ENCODE measurements around the gene UBA3. TPM values are rescaled to one million over a fixed set of nuclear protein-coding genes. Genes with fewer than 3 reads are reported as not detected.

The UBA3 gene
- total RNA-seq, result 83.3 and 90.4 TPM in 2 replicates

DNA sequence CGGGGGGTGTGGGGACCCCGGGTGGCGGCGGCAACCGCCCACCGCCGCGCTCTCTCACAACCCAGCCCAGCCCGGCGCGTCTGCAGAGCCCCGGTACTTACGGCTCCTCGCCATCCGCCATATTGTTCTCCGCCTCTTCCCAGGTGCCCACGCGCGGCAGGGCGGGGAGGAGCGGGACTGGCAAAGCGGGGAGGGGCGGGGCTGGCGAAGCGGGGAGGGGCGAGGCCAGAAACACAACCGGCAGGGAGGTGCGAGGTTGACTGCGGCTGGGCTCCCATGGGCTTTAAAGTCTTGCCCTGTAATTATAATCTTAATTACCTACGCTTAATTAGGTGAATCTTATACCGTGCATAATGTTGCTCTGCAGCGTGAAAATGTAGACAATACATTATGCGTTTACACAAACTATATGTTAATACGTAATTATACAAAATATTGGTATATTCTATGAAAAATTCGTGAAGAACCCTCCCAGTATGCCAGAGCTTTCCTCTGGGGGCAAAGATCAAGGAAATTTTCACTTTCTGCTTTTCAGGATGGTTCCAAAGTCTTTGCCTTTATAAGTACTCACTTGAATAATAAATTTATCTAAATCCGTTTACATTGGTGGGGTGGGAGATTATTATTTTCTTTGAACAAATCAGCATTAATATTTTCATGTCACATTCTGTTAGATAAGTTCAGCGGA lies at the start of gene UBA3:
Gene UBA3, minus strand, starts transcription at position 133 of the 688 bp plus-strand sequence. Its CDS starts 12 bp downstream, at position 121.

DNA sequence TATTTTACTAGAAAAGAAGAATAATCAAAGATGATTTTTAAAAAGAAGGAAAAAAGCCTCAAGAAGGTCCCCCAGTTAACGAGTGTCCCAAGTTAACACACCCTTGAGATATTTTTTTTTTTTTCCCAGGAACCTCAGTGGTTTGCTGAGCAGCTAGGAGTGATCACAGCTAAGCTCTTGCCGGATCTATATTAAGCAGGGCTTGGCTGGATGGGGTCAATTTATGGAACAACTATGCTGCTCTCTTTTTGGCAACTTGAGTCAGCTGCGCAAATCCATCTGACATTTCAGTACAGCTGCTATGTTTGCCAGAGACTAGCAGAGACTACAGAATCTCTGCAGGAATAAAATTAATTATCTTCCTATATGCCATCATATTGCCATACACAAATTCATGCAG lies 42.2 kb upstream of the UBA3 start, which contains the start of gene LMOD3:
Gene LMOD3, minus strand, starts transcription at position 193 of the 400 bp plus-strand sequence. CDS start 209 bp downstream, outside the sequence.

DNA sequence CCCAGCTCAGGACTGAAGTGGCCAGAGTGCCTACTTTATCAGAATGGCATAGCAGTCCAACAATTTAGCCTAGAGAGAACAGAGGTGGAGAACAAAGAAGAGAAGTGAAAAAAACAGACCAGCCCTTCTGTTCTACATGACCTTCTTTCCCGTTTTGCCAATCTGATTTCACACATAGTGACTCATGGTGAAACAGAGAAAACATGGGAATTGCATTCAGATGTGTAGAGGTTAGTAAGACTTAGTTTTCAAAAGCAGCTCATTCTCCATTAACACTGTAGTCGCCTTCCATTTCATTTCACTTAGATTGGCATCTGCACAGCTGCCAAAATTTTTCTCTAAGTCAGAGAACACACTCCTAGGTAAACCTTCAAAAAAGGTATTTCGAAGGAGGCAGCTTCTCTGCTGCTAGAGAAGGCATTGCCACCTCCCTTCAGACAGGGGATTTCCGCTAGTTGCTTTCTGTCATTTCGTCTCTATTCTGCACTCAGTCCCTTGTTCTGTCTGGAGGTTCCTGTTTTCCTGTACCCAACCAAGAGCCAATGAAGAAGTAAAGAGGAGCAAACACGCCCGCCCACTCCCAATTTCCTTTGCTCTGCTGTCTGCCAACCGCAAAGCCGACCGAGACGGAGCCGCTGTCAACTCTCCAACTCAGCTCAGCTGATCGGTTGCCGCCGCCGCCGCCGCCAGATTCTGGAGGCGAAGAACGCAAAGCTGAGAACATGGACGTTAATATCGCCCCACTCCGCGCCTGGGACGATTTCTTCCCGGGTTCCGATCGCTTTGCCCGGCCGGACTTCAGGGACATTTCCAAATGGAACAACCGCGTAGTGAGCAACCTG lies 4.4 kb upstream of the UBA3 start, which contains the start of gene ARL6IP5:
Gene ARL6IP5, plus strand, starts transcription at position 612 of the 842 bp plus-strand sequence. Its CDS starts 111 bp downstream, at position 723.

DNA sequence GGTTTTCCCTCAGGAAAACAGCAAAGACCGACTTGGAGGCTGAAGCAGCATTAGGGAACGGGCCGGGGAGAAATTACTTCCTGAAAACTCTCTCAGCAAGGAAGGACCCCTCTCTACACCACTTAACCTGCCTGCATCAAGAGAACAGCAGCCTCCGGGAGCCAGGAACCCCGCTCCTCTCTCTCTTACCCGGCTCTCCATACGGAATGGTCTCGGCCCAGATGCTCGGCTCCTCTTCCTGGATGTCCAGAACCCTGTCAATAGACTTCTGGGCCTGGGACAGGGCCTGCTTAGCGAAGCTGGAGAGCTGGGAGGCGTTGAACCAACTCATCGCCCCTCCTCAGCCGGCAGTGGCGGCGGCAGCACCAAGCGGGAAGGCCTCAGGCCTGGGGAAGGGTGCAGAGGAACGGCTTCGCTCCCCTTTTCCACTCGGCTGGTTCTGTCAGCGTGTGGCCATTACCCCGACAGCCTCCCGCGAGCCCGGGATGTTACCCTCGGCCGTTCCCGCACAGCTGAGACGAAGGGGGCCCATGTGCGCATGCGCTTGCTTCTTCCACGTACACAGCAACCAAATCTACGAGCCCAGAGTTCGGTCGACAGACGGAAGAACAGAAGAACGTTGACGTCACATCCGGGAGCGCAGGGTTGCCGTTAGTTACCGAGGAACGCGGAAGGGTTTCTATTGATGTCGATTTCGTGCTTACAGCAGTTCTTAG lies 28.3 kb downstream of the UBA3 start, which contains the start of gene TMF1:
Gene TMF1, minus strand, starts transcription at position 578 of the 716 bp plus-strand sequence. Its CDS starts 247 bp downstream, at position 331.

DNA sequence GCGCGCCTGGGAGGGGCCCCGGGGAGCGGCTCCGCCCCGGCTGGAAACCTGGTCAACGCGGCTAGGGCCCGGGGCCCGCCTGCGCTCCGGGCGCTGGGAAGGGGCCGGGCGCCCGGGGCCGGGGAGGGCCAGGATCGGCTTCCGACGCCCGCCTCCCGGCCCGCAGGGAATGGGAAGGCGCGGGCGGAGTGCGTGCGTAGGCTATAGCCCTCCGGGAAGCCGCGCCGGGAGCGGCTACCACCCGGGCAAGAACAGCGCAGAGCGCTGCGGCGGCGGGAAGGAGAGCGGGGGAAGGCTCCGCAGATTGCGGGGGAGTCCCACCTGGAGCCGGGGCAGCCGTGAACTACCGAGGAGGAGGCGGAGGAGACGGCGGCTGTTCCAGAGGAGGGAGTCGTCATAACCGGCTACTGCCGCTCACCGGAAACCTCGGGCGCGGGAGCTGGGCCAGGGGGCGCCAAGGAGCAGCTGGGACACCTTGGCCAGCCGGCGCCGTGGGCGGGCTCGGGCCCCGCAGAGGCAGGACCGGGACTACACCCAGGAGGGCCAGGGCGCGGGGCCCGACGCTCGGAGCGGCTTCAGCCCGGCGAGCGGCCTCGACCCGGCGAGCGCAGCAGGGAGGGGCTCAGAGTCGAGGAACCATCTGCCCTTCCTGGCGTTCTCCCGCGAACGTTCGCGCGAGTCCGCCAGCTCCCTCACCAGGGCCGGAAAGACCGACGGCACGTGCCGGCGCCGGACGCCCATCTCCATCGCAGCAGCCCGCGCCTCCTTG lies 66.7 kb downstream of the UBA3 start, which contains the start of gene EOGT:
Gene EOGT, minus strand, starts transcription at position 432 of the 769 bp plus-strand sequence. CDS start 3,838 bp downstream, outside the sequence.

Small RNA genes lying within 50 kb of the gene (small RNA-seq; reads per million reads assigned to genes)
- 0.61 reads per million, percentile 20 among the genes with 10 or more reads in this experiment for gene MIR3136

Other genes with a start within 250 kb of the UBA3 start
- 0.11 TPM in 1 of 2 replicates, not detected in the other for gene TAFA4, start 147.8 kb downstream of the UBA3 start, total RNA-seq
- gene EOGT, start 66.7 kb downstream of the UBA3 start, total RNA-seq, result 67.2 and 74.9 TPM in 2 replicates
- gene TMF1, start 28.0 kb downstream of the UBA3 start, total RNA-seq, result 61.0 and 136 TPM in 2 replicates
- 217 and 221 TPM in 2 replicates for gene ARL6IP5, start 4.6 kb upstream of the UBA3 start, total RNA-seq
- 0.22 and 0.39 TPM in 2 replicates for gene LMOD3, start 42.2 kb upstream of the UBA3 start, total RNA-seq